ENCODE measurements around the gene CYP27B1. TPM values are rescaled to one million over a fixed set of nuclear protein-coding genes. Genes with fewer than 3 reads are reported as not detected.

Gene CYP27B1
- total and polyA plus RNA-seq, 11 donors, result 0.11 to 0.77 (median 0.19) TPM; not detected in 4

DNA sequence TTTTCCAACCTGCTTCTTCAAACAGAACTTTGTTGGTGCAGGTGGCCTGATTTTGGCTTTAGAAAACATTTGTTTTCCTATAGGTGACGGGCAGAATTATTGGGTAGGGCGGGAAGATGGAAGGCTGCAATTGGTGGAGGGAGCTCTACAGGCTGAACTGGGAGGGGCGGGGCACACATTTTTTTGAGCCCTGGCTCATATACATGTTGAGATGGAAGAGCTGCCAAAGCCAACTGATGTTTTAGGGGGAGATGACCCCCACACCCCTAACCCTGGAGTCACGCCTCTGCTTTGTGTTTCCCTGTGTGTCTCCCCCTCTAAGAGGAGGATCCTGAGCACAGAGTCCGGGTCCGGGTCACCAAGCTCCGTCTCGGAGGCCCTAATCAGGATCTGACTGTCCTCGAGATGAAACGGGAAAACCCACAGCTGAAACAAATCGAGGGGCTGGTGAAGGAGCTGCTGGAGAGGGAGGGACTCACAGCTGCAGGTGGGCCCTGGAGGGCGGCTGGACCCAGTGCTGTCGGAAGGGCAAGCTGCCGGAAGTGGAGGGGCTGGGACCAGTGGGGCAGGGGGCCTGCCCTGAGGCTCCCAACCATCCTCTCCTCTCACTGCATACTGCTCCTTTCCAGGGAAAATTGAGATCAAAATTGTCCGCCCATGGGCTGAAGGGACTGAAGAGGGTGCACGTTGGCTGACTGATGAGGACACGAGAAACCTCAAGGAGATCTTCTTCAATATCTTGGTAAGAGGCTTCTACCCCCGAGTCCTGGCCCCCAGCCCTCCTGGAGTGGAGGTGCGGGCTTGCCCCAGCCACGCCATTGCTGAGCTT is 46.9 kb downstream of the CYP27B1 start:
- no peak for TF ChIP-seq POLR2A (IDR thresholded peaks at IDR 0.05)
- intact Hi-C loops (cut with DNase I), result no loop called here

DNA sequence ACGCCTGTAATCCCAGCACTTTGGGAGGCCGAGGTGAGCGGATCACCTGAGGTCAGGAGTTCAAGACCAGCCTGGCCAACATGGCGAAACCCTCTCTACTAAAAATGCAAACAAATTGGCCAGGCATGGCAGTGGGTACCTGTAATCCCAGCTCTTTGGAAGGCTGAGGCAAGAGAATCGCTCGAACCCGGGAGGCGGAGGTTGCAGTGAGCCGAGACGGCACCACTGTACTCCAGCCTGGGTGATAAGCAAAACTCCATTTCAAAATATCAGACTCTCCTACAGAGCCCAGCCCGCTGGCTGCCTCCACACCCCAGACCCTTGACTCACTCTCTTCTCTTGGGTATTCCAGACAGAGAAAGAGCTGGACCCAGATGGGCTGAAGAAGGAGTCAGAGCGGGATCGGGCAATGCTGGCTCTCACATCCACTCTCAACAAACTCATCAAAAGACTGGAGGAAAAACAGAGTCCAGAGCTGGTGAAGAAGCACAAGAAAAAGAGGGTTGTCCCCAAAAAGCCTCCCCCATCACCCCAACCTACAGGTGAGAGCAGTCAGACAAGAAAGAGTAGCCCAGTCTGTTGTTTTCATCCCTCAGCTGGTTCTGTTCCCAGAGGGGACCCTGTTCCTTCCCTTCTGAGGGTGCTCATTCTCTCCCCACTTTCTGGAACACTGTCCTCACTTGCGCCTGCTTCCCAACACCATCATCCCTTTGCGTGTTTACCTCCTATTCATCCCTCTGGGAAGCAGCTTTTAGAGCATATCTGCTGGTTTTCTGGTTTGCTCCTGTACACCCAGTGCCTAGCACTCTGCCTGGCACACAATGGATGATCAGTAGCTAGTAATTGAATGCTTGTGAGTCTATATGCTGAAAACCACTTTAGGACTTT is 48.0 kb downstream of the CYP27B1 start:
- TF ChIP-seq, protein P1, sequence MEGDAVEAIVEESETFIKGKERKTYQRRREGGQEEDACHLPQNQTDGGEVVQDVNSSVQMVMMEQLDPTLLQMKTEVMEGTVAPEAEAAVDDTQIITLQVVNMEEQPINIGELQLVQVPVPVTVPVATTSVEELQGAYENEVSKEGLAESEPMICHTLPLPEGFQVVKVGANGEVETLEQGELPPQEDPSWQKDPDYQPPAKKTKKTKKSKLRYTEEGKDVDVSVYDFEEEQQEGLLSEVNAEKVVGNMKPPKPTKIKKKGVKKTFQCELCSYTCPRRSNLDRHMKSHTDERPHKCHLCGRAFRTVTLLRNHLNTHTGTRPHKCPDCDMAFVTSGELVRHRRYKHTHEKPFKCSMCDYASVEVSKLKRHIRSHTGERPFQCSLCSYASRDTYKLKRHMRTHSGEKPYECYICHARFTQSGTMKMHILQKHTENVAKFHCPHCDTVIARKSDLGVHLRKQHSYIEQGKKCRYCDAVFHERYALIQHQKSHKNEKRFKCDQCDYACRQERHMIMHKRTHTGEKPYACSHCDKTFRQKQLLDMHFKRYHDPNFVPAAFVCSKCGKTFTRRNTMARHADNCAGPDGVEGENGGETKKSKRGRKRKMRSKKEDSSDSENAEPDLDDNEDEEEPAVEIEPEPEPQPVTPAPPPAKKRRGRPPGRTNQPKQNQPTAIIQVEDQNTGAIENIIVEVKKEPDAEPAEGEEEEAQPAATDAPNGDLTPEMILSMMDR (IDR thresholded peaks at IDR 0.05), result no peak
- no peak for TF ChIP-seq POLR2A (IDR thresholded peaks at IDR 0.05)
- ATAC-seq, result no peak
- WGBS, 4 donors, result 94 to 98% (median 95%) methylated on average over 15 of the region's 15 CpGs

More for the DNA sequence above, 46.9 kb downstream of the CYP27B1 start:
- DNase-seq (no peak), ATAC-seq (no peak)
- 91 to 94% (median 93%) methylated on average over 16 to 20 of the region's 20 CpGs for WGBS, 4 donors
- Histone ChIP-seq H3K27me3 (peaks cover 0 to 6% (median 0%) of the 10 kb centered on the region in 9 donors), H3K4me3 (no peak overlapping the region), H3K27ac (no peak overlapping the region), H3K9me3 (no peaks in the 10 kb centered on the region), H3K4me1 (no peaks in the 10 kb centered on the region), H3K36me3 (peaks cover 0 to 72% (median 70%) of the 10 kb centered on the region in 9 donors)

DNA sequence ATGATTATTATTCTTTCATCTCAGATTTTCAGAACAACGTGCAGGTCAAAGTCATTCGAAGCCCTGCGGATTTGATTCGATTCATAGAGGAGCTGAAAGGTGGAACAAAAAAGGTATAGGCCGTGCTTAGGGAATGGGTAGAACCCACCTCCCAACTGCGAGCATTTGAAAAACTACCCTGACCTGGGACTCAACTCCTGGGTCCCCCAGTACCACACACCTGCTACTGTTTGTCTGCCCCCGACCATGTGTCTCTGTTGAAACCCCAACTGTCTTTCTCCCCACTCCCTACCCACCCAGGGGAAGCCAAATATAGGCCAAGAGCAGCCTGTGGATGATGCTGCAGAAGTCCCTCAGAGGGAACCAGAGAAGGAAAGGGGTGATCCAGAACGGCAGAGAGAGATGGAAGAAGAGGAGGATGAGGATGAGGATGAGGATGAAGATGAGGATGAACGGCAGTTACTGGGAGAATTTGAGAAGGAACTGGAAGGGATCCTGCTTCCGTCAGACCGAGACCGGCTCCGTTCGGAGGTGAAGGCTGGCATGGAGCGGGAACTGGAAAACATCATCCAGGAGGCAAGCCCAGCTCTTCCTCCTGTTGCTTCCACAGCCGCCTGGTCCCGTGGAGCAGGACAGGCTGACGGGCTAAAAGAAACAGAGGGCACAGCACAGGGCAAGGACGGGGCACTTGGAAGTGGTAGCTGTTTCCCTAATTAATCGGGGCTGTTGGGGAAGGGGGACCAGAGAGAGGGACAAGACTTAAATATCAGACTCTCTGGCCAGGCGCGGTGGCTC is 48.8 kb downstream of the CYP27B1 start:
- peaks cover 0 to 89% (median 77%) of the 10 kb centered on the region in 9 donors for H3K36me3 ChIP-seq
- no peak for ATAC-seq
- no peaks in the 10 kb centered on the region for H3K27me3 ChIP-seq
- 95 to 97% (median 95%) methylated on average over 22 of the region's 22 CpGs for whole genome bisulfite sequencing, 4 donors
- no peak overlapping the region for H3K27ac ChIP-seq
- H3K4me3 ChIP-seq, result no peak overlapping the region
- TF ChIP-seq, protein P1 (IDR thresholded peaks at IDR 0.05), result no peak
- no peak for TF ChIP-seq POLR2A (IDR thresholded peaks at IDR 0.05)
- no peaks in the 10 kb centered on the region for H3K9me3 ChIP-seq
- no peaks in the 10 kb centered on the region for H3K4me1 ChIP-seq
- intact Hi-C loops (cut with DNase I), result no loop called here
- no peak for DNase-seq

More for the DNA sequence above, 48.0 kb downstream of the CYP27B1 start:
- Histone ChIP-seq H3K4me3 (no peak overlapping the region), H3K27me3 (no peaks in the 10 kb centered on the region), H3K27ac (no peak overlapping the region), H3K4me1 (no peaks in the 10 kb centered on the region), H3K36me3 (peaks cover 0 to 83% (median 77%) of the 10 kb centered on the region in 9 donors), H3K9me3 (no peaks in the 10 kb centered on the region)
- DNase-seq, result no peak
- intact Hi-C loops (cut with DNase I), result no loop called here

DNA sequence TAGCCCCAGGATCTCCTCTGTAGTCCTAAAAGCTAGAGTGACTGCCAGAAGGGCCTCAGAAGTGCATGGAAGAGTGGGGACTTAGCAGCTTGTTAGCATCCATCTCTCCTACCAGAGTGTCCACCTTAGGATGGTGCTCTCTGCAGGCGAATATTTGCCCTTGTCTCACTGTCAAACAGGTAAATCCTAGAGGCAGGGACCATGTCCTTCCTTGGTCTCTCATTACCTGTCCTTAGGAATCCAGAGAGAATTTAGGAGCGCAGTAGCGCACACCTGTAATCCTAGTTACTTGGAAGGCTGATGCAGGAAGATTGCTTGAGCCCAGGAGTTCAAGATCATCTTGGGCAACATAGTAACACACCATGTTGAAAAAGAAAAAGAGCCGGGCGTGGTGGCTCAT is 49.7 kb downstream of the CYP27B1 start:
- Histone ChIP-seq H3K27me3 (no peaks in the 10 kb centered on the region), H3K4me1 (no peaks in the 10 kb centered on the region), H3K9me3 (peaks cover 0 to under 1% (median 0%) of the 10 kb centered on the region in 12 donors), H3K4me3 (no peak overlapping the region), H3K27ac (no peak overlapping the region), H3K36me3 (peaks cover 0 to 94% (median 83%) of the 10 kb centered on the region in 9 donors)
- intact Hi-C loops (cut with DNase I), result no loop called here
- DNase-seq, result no peak
- no peak for TF ChIP-seq POLR2A (IDR thresholded peaks at IDR 0.05)
- TF ChIP-seq, protein P1 (IDR thresholded peaks at IDR 0.05), result no peak
- WGBS, 4 donors, result 96 to 100% (median 98%) methylated on average over 5 of the region's 5 CpGs
- no peak for ATAC-seq
